Measurements from ENCODE around the gene DHRSX.

DNA sequence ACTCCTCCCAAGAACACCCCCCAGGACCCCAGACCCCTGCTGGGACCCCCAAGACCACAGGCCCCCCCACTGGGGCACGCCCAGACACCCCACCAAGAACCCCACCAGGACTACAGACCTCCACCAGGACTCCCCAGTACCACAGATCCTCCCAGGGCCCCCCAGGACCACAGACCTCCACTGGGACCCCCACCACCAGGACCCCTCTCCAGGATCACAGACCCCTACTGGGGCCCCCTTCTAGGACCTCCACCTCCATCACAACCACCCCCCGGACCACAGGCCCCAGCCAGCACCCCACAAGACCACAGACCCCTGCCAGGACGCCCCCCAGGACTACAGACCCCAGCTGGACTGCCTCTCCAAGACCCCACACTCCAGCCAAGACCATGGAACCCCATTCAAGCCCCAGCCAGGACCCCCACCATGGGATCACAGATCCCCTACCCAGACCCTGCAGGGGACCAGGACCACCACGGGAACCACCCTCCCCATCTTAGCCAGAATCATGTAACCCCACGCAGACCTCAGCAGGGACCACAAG is 855 bp upstream of the DHRSX start:
- TF ChIP-seq EP300 (IDR thresholded peaks at IDR 0.05): no peak
- no peak for TF ChIP-seq CTCF (IDR thresholded peaks at IDR 0.05)

All from esophagus muscularis mucosa (tissue), 3 donors.